Peyer's patch (tissue), 4 donors: ENCODE measurements around the gene PODXL2. TPM values are rescaled to one million over a fixed set of nuclear protein-coding genes. Genes with fewer than 3 reads are reported as not detected.

Experiments
- DNase-seq, 3 donors: peaks; one replicate each; pipeline ENCODE4 v3.0.0-alpha.2; 2017 to 2019
- H3K27ac ChIP-seq, 4 donors: fragments of 200-600 bp; sonication (generic); one replicate each; pipeline ENCODE4 v1.5.1; 2016 to 2019
- H3K27me3 ChIP-seq, 2 donors: fragments of 200-600 bp; sonication (generic); one replicate each; pipeline ENCODE4 v1.5.1; 2019
- H3K36me3 ChIP-seq, 3 donors: fragments of 200-600 bp; sonication (generic); one replicate each; pipeline ENCODE4 v1.5.1; 2016 to 2019
- H3K4me1 ChIP-seq, 4 donors: fragments of 200-600 bp; sonication (generic); one replicate each; pipeline ENCODE4 v1.5.1; 2016 to 2019
- H3K4me3 ChIP-seq, 4 donors: fragments of 200-600 bp; sonication (generic); 1 replicate in 3 of 4; 2 replicates in 1 of 4; pipeline ENCODE4 v1.5.1; 2016 to 2019; ENCODE audit warnings: mild to moderate bottlenecking in 1 of 4
- H3K9me3 ChIP-seq, 4 donors: fragments of 200-600 bp; sonication (generic); one replicate each; pipeline ENCODE4 v1.5.1; 2016 to 2019; ENCODE audit warnings: mild to moderate bottlenecking in 1 of 4
- CTCF ChIP-seq, 6 experiments: fragments of 450-650 bp in 4 of 6; fragments of 200-600 bp in 2 of 6; sonication (generic) in 1 of 6; IDR thresholded peaks; one replicate each; pipeline ENCODE4 v1.5.1; 2017 to 2019; ENCODE audit warnings: antibody characterized with exemption in 6 of 6, mild to moderate bottlenecking in 3 of 6, moderate library complexity in 1 of 6
- POLR2A ChIP-seq, 2 donors: fragments of 450-650 bp; IDR thresholded peaks; one replicate each; pipeline ENCODE4 v1.5.1; 2017; ENCODE audit warnings: antibody characterized with exemption in 2 of 2, mild to moderate bottlenecking in 2 of 2, moderate library complexity in 2 of 2
- total RNA-seq, 4 donors: library from RNA; depleted of rRNA; stranded (reverse); fragments of >200 nt; gene quantifications; one replicate each; pipeline ENCODE4 v1.1.0, GENCODE V29; 2016

Gene PODXL2
- total RNA-seq, 4 donors from 2014 or later = 7.4 to 15.6 (median 9.9) TPM

- DNase-seq = peak in 2 of 3 donors; percentile 20 to 32
- no peak overlapping the region for H3K27ac ChIP-seq
- peaks cover 0 to 17% (median 0%) of the 10 kb centered on the region in 4 donors for H3K4me1 ChIP-seq
- H3K9me3 ChIP-seq = no peaks in the 10 kb centered on the region
- no peak overlapping the region for H3K4me3 ChIP-seq
- H3K36me3 ChIP-seq = peaks cover 0 to 36% (median 0%) of the 10 kb centered on the region in 3 donors
- H3K27me3 ChIP-seq = no peaks in the 10 kb centered on the region
- TF ChIP-seq CTCF (IDR thresholded peaks at IDR 0.05) = no peak
- no peak for TF ChIP-seq POLR2A (IDR thresholded peaks at IDR 0.05)
These were observed 89.9 kb downstream of the PODXL2 start for GRCh38 chr3:127718916-127719290.

- Histone ChIP-seq H3K4me1 (peaks cover 0 to 17% (median 0%) of the 10 kb centered on the region in 4 donors), H3K27ac (no peak overlapping the region)
- peak in 2 of 3 donors; percentile 7 to 11 for DNase-seq
These were observed 90.4 kb downstream of the PODXL2 start for GRCh38 chr3:127719369-127719768.

DNA sequence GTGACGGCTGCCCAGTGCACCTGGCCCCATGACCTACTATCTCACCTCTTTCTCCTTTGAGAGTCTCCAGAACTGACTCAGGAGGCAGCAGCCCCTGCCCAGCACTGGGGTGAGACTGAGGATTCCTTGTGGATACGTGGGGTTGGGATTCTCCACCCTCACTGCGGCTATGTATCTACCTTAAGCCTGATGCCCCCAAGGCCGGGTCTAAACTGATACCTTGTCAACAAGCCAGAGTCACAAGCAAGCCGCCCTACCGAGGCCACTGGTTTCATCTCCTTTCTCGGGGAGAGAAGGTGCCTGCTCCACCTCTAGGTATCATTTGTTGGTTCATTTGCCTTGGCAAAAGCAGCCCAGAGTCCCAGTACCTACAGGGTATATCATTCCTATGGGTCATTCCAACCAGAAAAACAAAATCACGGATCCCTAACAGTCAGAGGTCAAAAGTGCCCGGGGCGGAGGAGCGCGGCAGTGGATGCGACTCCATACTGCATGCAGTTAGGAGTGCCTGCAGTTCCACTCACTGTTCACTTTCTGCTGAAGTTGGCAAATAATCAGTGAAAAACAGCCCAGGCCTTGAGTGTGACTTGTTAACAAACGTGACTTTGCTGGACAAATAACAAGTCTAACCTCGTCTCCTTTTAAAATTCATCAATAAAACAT is 91.3 kb downstream of the PODXL2 start:
- DNase-seq = peak in 1 of 3 donors; percentile 24
- Histone ChIP-seq H3K4me3 (no peak overlapping the region), H3K4me1 (peaks cover 0 to 17% (median 0%) of the 10 kb centered on the region in 4 donors), H3K27ac (no peak overlapping the region), H3K9me3 (no peaks in the 10 kb centered on the region), H3K27me3 (no peaks in the 10 kb centered on the region), H3K36me3 (peaks cover 0 to 35% (median 0%) of the 10 kb centered on the region in 3 donors)
- no peak for TF ChIP-seq CTCF (IDR thresholded peaks at IDR 0.05)
- no peak for TF ChIP-seq POLR2A (IDR thresholded peaks at IDR 0.05)

More at GRCh38 chr3:127719369-127719768, 90.4 kb downstream of the PODXL2 start:
- peaks cover 0 to 36% (median 0%) of the 10 kb centered on the region in 3 donors for H3K36me3 ChIP-seq
- no peak for TF ChIP-seq CTCF (IDR thresholded peaks at IDR 0.05)
- no peak for TF ChIP-seq POLR2A (IDR thresholded peaks at IDR 0.05)
- H3K27me3 ChIP-seq = no peaks in the 10 kb centered on the region
- H3K9me3 ChIP-seq = no peaks in the 10 kb centered on the region
- no peak overlapping the region for H3K4me3 ChIP-seq

DNA sequence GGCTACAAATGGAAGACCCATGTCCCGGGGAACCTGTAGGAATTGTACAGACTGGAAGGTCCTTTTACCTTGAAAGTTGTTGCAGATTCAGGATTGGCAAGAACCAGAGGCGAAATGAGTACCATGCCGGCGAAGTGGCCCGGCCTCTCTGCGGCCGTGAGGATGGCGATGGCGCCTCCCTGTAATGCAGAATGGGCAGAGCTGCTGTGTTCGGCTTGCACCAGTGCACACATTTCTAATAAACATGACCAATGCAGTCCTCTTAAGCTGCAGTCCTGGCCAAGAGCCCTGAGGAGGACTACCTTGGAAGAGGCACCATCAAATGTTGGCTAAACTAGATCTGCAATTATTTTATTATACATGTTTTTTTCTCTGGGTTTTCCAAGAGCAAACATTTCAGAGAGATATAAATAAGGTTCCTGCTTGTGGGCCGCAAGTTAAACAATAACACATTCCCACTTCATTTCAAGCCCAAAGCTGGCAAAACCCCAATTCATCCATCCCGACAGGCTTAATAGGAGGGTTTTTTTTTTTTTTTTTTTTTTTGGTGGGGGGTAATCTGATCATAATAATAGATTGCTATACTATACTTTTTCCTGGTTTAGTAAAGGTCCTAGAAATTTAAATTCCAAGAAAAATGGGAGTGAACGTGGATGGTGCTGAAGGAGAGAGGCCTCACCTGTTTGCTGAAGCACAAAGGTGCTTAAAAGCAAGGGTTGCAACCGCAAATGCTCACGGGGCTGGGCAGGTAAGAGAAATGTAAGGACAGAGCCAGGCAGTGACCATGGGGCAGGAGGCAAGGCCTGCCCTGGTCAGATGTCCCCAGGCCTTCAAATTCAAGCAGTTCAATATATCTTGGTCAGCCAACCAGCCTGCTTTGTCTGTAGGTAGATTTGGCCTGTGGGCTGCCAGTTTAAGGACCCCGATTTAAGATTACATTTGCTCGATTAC is 92.3 kb downstream of the PODXL2 start:
- TF ChIP-seq CTCF (IDR thresholded peaks at IDR 0.05) = no peak
- TF ChIP-seq POLR2A (IDR thresholded peaks at IDR 0.05) = no peak
- Histone ChIP-seq H3K27me3 (no peaks in the 10 kb centered on the region), H3K9me3 (no peaks in the 10 kb centered on the region), H3K36me3 (peaks cover 0 to 27% (median 0%) of the 10 kb centered on the region in 3 donors), H3K4me1 (peaks cover 0 to 17% (median 0%) of the 10 kb centered on the region in 4 donors), H3K27ac (peak overlapping the region in 1 of 4 donors; percentile 46), H3K4me3 (no peak overlapping the region)
- DNase-seq = peak in 1 of 3 donors; percentile 28

GRCh38 chr3:127722091-127722784 is 93.3 kb downstream of the PODXL2 start:
- peak in 1 of 3 donors; percentile 26 for DNase-seq
- no peak for TF ChIP-seq CTCF (IDR thresholded peaks at IDR 0.05)
- TF ChIP-seq POLR2A (IDR thresholded peaks at IDR 0.05) = no peak
- Histone ChIP-seq H3K36me3 (peaks cover 0 to 23% (median 0%) of the 10 kb centered on the region in 3 donors), H3K4me3 (no peak overlapping the region), H3K27ac (peak overlapping the region in 1 of 4 donors; percentile 46), H3K27me3 (no peaks in the 10 kb centered on the region), H3K9me3 (no peaks in the 10 kb centered on the region), H3K4me1 (peaks cover 0 to 17% (median 0%) of the 10 kb centered on the region in 4 donors)
